Left ventricle myocardium inferior (tissue), 1 donor: Measurements from ENCODE around the gene LSAMP. TPM values are rescaled to one million over a fixed set of nuclear protein-coding genes. Genes with fewer than 3 reads are reported as not detected.

Source experiments
- DNase-seq: peaks from one replicate; pipeline ENCODE4 v3.0.0-alpha.2; 2020
- H3K27ac ChIP-seq: fragments of 200-600 bp; replicated peaks from 2 replicates; pipeline ENCODE4 v1.8.0; 2021
- H3K27me3 ChIP-seq: fragments of 200-600 bp; 2 replicates; pipeline ENCODE4 v1.8.0; 2021; ENCODE audit warnings: low read depth
- H3K36me3 ChIP-seq: fragments of 200-600 bp; 2 replicates; pipeline ENCODE4 v1.8.0; 2021
- H3K4me1 ChIP-seq: fragments of 200-600 bp; 2 replicates; pipeline ENCODE4 v1.8.0; 2021
- H3K4me3 ChIP-seq: fragments of 200-600 bp; 2 replicates; pipeline ENCODE4 v1.8.0; 2021; ENCODE audit warnings: mild to moderate bottlenecking, moderate library complexity
- H3K9me3 ChIP-seq: fragments of 200-600 bp; replicated peaks from 2 replicates; pipeline ENCODE4 v1.8.0; 2021
- CTCF ChIP-seq: fragments of 200-600 bp; IDR thresholded peaks from 2 replicates; pipeline ENCODE4 v1.8.0; 2021; ENCODE audit warnings: antibody characterized with exemption, mild to moderate bottlenecking, borderline replicate concordance
- intact Hi-C: fragments of 100-400 bp; cut with micrococcal nuclease; formaldehyde crosslinking; loops from one replicate; pipeline ENCODE4 v1.11.0; 2022
- total RNA-seq: library from RNA; stranded (reverse); fragmentation: NEBNext Ultra II Directional; extraction: Animal tissue kit (Norgen Biotek cat#: 25700); gene quantifications from one replicate; pipeline ENCODE4 v1.2.1, GENCODE V29; 2021
- donor health status: DM: no; HTN: yes; CAD: no; lungs with severe emphysema.

LSAMP gene
- total RNA-seq, 1 donor from 2014 or later: 1.2 TPM

GRCh38 chr3:116432795-116433194, 12.5 kb downstream of the LSAMP start:
- H3K27me3 ChIP-seq: no peaks in the 10 kb centered on the region
- intact Hi-C loops: no loop called here
- H3K4me1 ChIP-seq: no peaks in the 10 kb centered on the region
- DNase-seq: no peak
- H3K36me3 ChIP-seq: no peaks in the 10 kb centered on the region
- no peak overlapping the region for H3K27ac ChIP-seq
- no peaks in the 10 kb centered on the region for H3K9me3 ChIP-seq
- no peak for TF ChIP-seq CTCF
- H3K4me3 ChIP-seq: no peak overlapping the region

- Histone ChIP-seq H3K27ac (no peak overlapping the region), H3K27me3 (no peaks in the 10 kb centered on the region), H3K4me1 (no peaks in the 10 kb centered on the region), H3K9me3 (no peaks in the 10 kb centered on the region), H3K36me3 (no peaks in the 10 kb centered on the region), H3K4me3 (no peak overlapping the region)
- intact Hi-C loops: no loop called here
- TF ChIP-seq CTCF: no peak
- DNase-seq: no peak
Measured at GRCh38 chr3:116429479-116430269, 15.6 kb downstream of the LSAMP start.

GRCh38 chr3:116426036-116426435, 19.3 kb downstream of the LSAMP start:
- Histone ChIP-seq H3K4me1 (no peaks in the 10 kb centered on the region), H3K36me3 (no peaks in the 10 kb centered on the region), H3K27me3 (no peaks in the 10 kb centered on the region), H3K27ac (no peak overlapping the region), H3K4me3 (no peak overlapping the region), H3K9me3 (no peaks in the 10 kb centered on the region)
- no peak for TF ChIP-seq CTCF
- intact Hi-C loops: no loop called here
- no peak for DNase-seq

GRCh38 chr3:116425126-116425525, 20.2 kb downstream of the LSAMP start:
- Histone ChIP-seq H3K4me1 (no peaks in the 10 kb centered on the region), H3K27me3 (no peaks in the 10 kb centered on the region), H3K27ac (no peak overlapping the region), H3K9me3 (no peaks in the 10 kb centered on the region), H3K4me3 (no peak overlapping the region), H3K36me3 (no peaks in the 10 kb centered on the region)
- intact Hi-C loops: no loop called here
- no peak for TF ChIP-seq CTCF
- no peak for DNase-seq

GRCh38 chr3:116423945-116424344, 21.3 kb downstream of the LSAMP start:
- H3K4me3 ChIP-seq: no peak overlapping the region
- DNase-seq: no peak
- H3K27ac ChIP-seq: no peak overlapping the region

More at GRCh38 chr3:116423945-116424344, 21.3 kb downstream of the LSAMP start:
- Histone ChIP-seq H3K9me3 (no peaks in the 10 kb centered on the region), H3K36me3 (no peaks in the 10 kb centered on the region), H3K4me1 (no peaks in the 10 kb centered on the region), H3K27me3 (no peaks in the 10 kb centered on the region)
- TF ChIP-seq CTCF: no peak
- intact Hi-C loops: no loop called here
